ENCODE data around the gene SNX8.

GRCh38 chr7:2243458-2243857, 70.8 kb downstream of the SNX8 start:
- TF ChIP-seq CTCF (conservative IDR thresholded peaks at IDR 0.05; ENCODE audit: low read length) (no peak), EZH2phosphoT487 (IDR thresholded peaks at IDR 0.05; ENCODE audit: borderline replicate concordance, low read depth, low read length) (no peak)

Data from OCI-LY7 (cell line).